Thoracic aorta (tissue), 2 donors: ENCODE data around the gene POU2AF2. TPM values are rescaled to one million over a fixed set of nuclear protein-coding genes. Genes with fewer than 3 reads are reported as not detected.

Source experiments
- ATAC-seq: fragments of 150-250 bp; one replicate; pipeline ENCODE4 v1.8.0; 2017; ENCODE audit warnings: low read depth; ENCODE audit not compliant: insufficient number of reproducible peaks, low FRiP score
- DNase-seq: peaks from one replicate; pipeline ENCODE4 v3.0.0-alpha.2; 2020; ENCODE audit warnings: low spot score
- H3K27ac ChIP-seq, 2 donors: fragments of 200-600 bp; sonication (generic); 1 replicate in 1 of 2; 2 replicates in 1 of 2; pipeline ENCODE4 v1.5.1; 2016; ENCODE audit warnings: mild to moderate bottlenecking in 2 of 2, moderate library complexity in 2 of 2
- H3K27me3 ChIP-seq: fragments of 200-600 bp; sonication (generic); replicated peaks from 2 replicates; pipeline ENCODE4 v1.6.0; 2016; ENCODE audit warnings: mild to moderate bottlenecking; ENCODE audit not compliant: insufficient read depth
- H3K36me3 ChIP-seq: fragments of 200-600 bp; sonication (generic); one replicate; pipeline ENCODE4 v1.5.1; 2016
- H3K4me1 ChIP-seq, 2 donors: fragments of 200-600 bp; sonication (generic); 1 replicate in 1 of 2; 2 replicates in 1 of 2; pipeline versions ENCODE4 v1.5.1 to v1.6.0; 2016; ENCODE audit warnings: low read depth in 2 of 2, mild to moderate bottlenecking in 1 of 2; ENCODE audit not compliant: control insufficient read depth in 1 of 2
- H3K4me3 ChIP-seq: fragments of 200-600 bp; sonication (generic); 2 replicates; pipeline ENCODE4 v1.5.1; 2016; ENCODE audit warnings: mild to moderate bottlenecking
- H3K9me3 ChIP-seq: fragments of 200-600 bp; sonication (generic); 2 replicates; pipeline ENCODE4 v1.5.1; 2016
- CTCF ChIP-seq: fragments of 200-600 bp; sonication (generic); IDR thresholded peaks from one replicate; pipeline ENCODE4 v1.5.1; 2019; ENCODE audit warnings: antibody characterized with exemption
- total RNA-seq, 2 donors: library from RNA; depleted of rRNA; stranded (reverse); fragments of >200 nt; gene quantifications; one replicate each; pipeline versions ENCODE4 v1.1.0 to v1.2.3, GENCODE V29; 2016

POU2AF2 gene
- total RNA-seq, 2 donors from 2014 or later = not detected

GRCh38 chr11:111231836-111232235 lies 13.7 kb upstream of the POU2AF2 start:
- Histone ChIP-seq H3K27me3 (no peaks in the 10 kb centered on the region), H3K4me3 (no peak overlapping the region), H3K9me3 (no peaks in the 10 kb centered on the region), H3K4me1 (peaks cover 0 to 3% of the 10 kb centered on the region in 2 donors), H3K27ac (no peak overlapping the region), H3K36me3 (no peaks in the 10 kb centered on the region)
- no peak for TF ChIP-seq CTCF
- no peak for DNase-seq
- no peak for ATAC-seq

GRCh38 chr11:111236383-111236782 lies 9.1 kb upstream of the POU2AF2 start:
- H3K4me3 ChIP-seq = peak overlapping the region; percentile 45
- H3K27ac ChIP-seq = no peak overlapping the region
- no peaks in the 10 kb centered on the region for H3K27me3 ChIP-seq
- no peaks in the 10 kb centered on the region for H3K9me3 ChIP-seq
- no peaks in the 10 kb centered on the region for H3K36me3 ChIP-seq
- H3K4me1 ChIP-seq = no peaks in the 10 kb centered on the region
- ATAC-seq (no peak), DNase-seq (no peak)
- no peak for TF ChIP-seq CTCF

GRCh38 chr11:111237926-111238325 lies 7.6 kb upstream of the POU2AF2 start:
- H3K4me3 ChIP-seq = no peak overlapping the region
- DNase-seq = no peak
- H3K9me3 ChIP-seq = no peaks in the 10 kb centered on the region
- H3K4me1 ChIP-seq = no peaks in the 10 kb centered on the region
- no peak for TF ChIP-seq CTCF
- H3K27me3 ChIP-seq = no peaks in the 10 kb centered on the region
- H3K27ac ChIP-seq = no peak overlapping the region
- H3K36me3 ChIP-seq = no peaks in the 10 kb centered on the region
- no peak for ATAC-seq

- no peak for TF ChIP-seq CTCF
- Histone ChIP-seq H3K4me3 (no peak overlapping the region), H3K9me3 (no peaks in the 10 kb centered on the region), H3K27ac (no peak overlapping the region), H3K4me1 (no peaks in the 10 kb centered on the region), H3K27me3 (no peaks in the 10 kb centered on the region), H3K36me3 (no peaks in the 10 kb centered on the region)
- DNase-seq (no peak), ATAC-seq (no peak)
Observed at GRCh38 chr11:111246956-111247355, 1.4 kb downstream of the POU2AF2 start.

GRCh38 chr11:111250936-111251335 lies 5.4 kb downstream of the POU2AF2 start:
- ATAC-seq (no peak), DNase-seq (no peak)
- no peak overlapping the region for H3K4me3 ChIP-seq
- no peak for TF ChIP-seq CTCF
- H3K9me3 ChIP-seq = no peaks in the 10 kb centered on the region
- no peaks in the 10 kb centered on the region for H3K27me3 ChIP-seq
- no peak overlapping the region for H3K27ac ChIP-seq
- no peaks in the 10 kb centered on the region for H3K4me1 ChIP-seq
- H3K36me3 ChIP-seq = no peaks in the 10 kb centered on the region
